Measurements from ENCODE around the gene NIM1K.

DNA sequence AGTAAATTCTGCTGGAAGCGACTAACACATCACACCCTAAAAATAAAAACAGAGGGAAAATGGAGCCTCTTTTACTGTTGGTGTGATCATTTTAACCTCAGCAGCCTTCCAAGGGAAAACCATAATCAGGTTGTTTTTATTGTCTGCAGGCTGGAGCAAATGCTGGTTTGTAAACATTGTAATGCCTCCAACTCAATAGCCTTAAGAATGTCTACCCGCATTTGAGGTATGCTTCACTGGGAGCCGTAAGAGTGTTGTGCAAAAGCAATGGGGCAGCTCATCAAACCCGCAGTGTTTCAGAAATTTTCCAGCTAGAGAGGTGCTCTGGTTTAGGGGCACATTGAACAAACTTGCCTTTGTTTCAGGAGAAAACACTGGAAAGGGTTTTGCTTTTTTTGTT lies 17.0 kb downstream of the NIM1K start:
- TF ChIP-seq POLR2AphosphoS5 (IDR thresholded peaks at IDR 0.05) = no peak
- TF ChIP-seq, protein P1, sequence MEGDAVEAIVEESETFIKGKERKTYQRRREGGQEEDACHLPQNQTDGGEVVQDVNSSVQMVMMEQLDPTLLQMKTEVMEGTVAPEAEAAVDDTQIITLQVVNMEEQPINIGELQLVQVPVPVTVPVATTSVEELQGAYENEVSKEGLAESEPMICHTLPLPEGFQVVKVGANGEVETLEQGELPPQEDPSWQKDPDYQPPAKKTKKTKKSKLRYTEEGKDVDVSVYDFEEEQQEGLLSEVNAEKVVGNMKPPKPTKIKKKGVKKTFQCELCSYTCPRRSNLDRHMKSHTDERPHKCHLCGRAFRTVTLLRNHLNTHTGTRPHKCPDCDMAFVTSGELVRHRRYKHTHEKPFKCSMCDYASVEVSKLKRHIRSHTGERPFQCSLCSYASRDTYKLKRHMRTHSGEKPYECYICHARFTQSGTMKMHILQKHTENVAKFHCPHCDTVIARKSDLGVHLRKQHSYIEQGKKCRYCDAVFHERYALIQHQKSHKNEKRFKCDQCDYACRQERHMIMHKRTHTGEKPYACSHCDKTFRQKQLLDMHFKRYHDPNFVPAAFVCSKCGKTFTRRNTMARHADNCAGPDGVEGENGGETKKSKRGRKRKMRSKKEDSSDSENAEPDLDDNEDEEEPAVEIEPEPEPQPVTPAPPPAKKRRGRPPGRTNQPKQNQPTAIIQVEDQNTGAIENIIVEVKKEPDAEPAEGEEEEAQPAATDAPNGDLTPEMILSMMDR (IDR thresholded peaks at IDR 0.05) = no peak
- TF ChIP-seq POLR2A (IDR thresholded peaks at IDR 0.05) = no peak
- TF ChIP-seq EP300 (IDR thresholded peaks at IDR 0.05; ENCODE audit: low read depth) = no peak

Data from transverse colon (tissue), 4 donors.